ENCODE results near the gene FGFRL1.

- TF ChIP-seq ZNF302 (CRISPR knock-in tag; IDR thresholded peaks at IDR 0.05) (no peak), EP300 (IDR thresholded peaks at IDR 0.05) (no peak), NFE2L2 (conservative IDR thresholded peaks at IDR 0.05; ENCODE audit: low read length) (no peak), CBX8 (IDR thresholded peaks at IDR 0.05) (no peak), CHD2 (IDR thresholded peaks at IDR 0.05; ENCODE audit: low read length, partially characterized antibody) (no peak), REST (IDR thresholded peaks at IDR 0.05) (no peak)
Observed at GRCh38 chr4:987624-988513, 23.6 kb upstream of the FGFRL1 start.
